ENCODE measurements around the gene CYB5R3.
"Not testable (repeated sequence)": the region's sequence is repeated elsewhere in the genome, so short reads cannot be mapped to it uniquely, and the experiment has no call there.

The CYB5R3 gene

GRCh38 chr22:42676059-42676607, 26.9 kb upstream of the CYB5R3 start:
- no peak for DNase-seq (ENCODE audit: low read depth)
- no peak overlapping the region for H3K4me3 ChIP-seq (ENCODE audit: low read depth, low read length)
- TF ChIP-seq CTCF (IDR thresholded peaks at IDR 0.05; ENCODE audit: low read depth, low read length, missing control alignments) = no peak

- no peak overlapping the region for H3K4me3 ChIP-seq (ENCODE audit: low read depth, low read length)
- no peak for TF ChIP-seq CTCF (IDR thresholded peaks at IDR 0.05; ENCODE audit: low read depth, low read length, missing control alignments)
- no peak for DNase-seq (ENCODE audit: low read depth)
Measured at GRCh38 chr22:42673898-42674401, 24.8 kb upstream of the CYB5R3 start.

- H3K4me3 ChIP-seq (ENCODE audit: low read depth, low read length); DNase-seq (ENCODE audit: low read depth): not testable (repeated sequence)
Measured at GRCh38 chr22:42673071-42673470, 23.9 kb upstream of the CYB5R3 start.

GRCh38 chr22:42670921-42671709, 21.9 kb upstream of the CYB5R3 start:
- DNase-seq (ENCODE audit: low read depth) = no peak
- no peak for TF ChIP-seq CTCF (IDR thresholded peaks at IDR 0.05; ENCODE audit: low read depth, low read length, missing control alignments)
- no peak overlapping the region for H3K4me3 ChIP-seq (ENCODE audit: low read depth, low read length)

GRCh38 chr22:42670046-42670445, 20.9 kb upstream of the CYB5R3 start:
- H3K4me3 ChIP-seq (ENCODE audit: low read depth, low read length) = no peak overlapping the region

GRCh38 chr22:42666393-42666792, 17.2 kb upstream of the CYB5R3 start:
- not testable (repeated sequence) for H3K4me3 ChIP-seq (ENCODE audit: low read depth, low read length); DNase-seq (ENCODE audit: low read depth)

More at GRCh38 chr22:42670046-42670445, 20.9 kb upstream of the CYB5R3 start:
- TF ChIP-seq CTCF (IDR thresholded peaks at IDR 0.05; ENCODE audit: low read depth, low read length, missing control alignments) = no peak
- no peak for DNase-seq (ENCODE audit: low read depth)

GRCh38 chr22:42664976-42665831, 16.0 kb upstream of the CYB5R3 start:
- DNase-seq (ENCODE audit: low read depth) = peak; percentile 35
- no peak overlapping the region for H3K4me3 ChIP-seq (ENCODE audit: low read depth, low read length)
- no peak for TF ChIP-seq CTCF (IDR thresholded peaks at IDR 0.05; ENCODE audit: low read depth, low read length, missing control alignments)
